HCT116 (cell line): ENCODE measurements around the gene RCC2. TPM values are rescaled to one million over a fixed set of nuclear protein-coding genes. Genes with fewer than 3 reads are reported as not detected.

Experiments
- ATAC-seq: fragments of 200-7000 bp; cut with Tn5 transposase; 2 replicates; pipeline ENCODE4 v1.9.1; 2020; ENCODE audit warnings: mild to moderate bottlenecking, moderate library complexity
- BruUV-seq: library from RNA; stranded (reverse); fragments of 400-500 nt; replicated peaks from 2 replicates; lab custom pipeline; 2021; lab: Mats Ljungman, UMichigan
- CTCF ChIA-PET: fragments of 300-600 bp; sonication (Branson Sonifier 250); formaldehyde crosslinking; loops from one replicate; lab custom pipeline; 2021; ENCODE audit warnings: antibody characterized with exemption; lab: Charles Lee
- POLR2A ChIA-PET: fragments of 300-600, 350-600 bp; sonication (Branson Sonifier 250); formaldehyde crosslinking; loops from one replicate; lab custom pipeline; 2021; ENCODE audit warnings: antibody characterized with exemption; lab: Charles Lee
- RAD21 ChIA-PET, 2 experiments: fragments of 300-600 bp; sonication (Branson Sonifier 250); formaldehyde crosslinking; loops; one replicate each; lab custom pipeline; 2023; ENCODE audit warnings: low total read pairs in 2 of 2; ENCODE audit not compliant: uncharacterized antibody in 2 of 2, unreplicated experiment in 2 of 2, low non-redundant PET in 1 of 2; lab: Charles Lee
- DNase-seq: peaks from one replicate; pipeline ENCODE4 v3.0.0-alpha.2; 2010; ENCODE audit warnings: low read depth, low spot score
- H2AFZ ChIP-seq: fragments of 200-600 bp; shearing (Covaris generic), sonication (generic); 2 replicates; pipeline ENCODE4 v1.6.1; 2017; ENCODE audit warnings: low read depth, mixed run types, mixed read lengths, antibody characterized with exemption, low read length; ENCODE audit not compliant: poor library complexity, severe bottlenecking
- H3K27ac ChIP-seq: 2 replicates; pipeline ENCODE4 v1.5.1; 2012; ENCODE audit warnings: low read depth, low read length
- H3K27me3 ChIP-seq: fragments of 200-600 bp; sonication (generic); 2 replicates; pipeline ENCODE4 v1.6.1; 2016; ENCODE audit warnings: mixed run types, low read length, mixed read lengths; ENCODE audit not compliant: insufficient read depth
- H3K36me3 ChIP-seq, 2 experiments: fragments of 200-500 bp in 1 of 2; fragments of 200-600 bp in 1 of 2; sonication (Bioruptor generic) in 1 of 2; sonication (generic) in 1 of 2; 2 replicates each; pipeline versions ENCODE4 v1.5.1 to v1.6.1; 2014 to 2016; ENCODE audit warnings: low read length in 2 of 2, inconsistent platforms in 1 of 2, mixed read lengths in 1 of 2, mixed run types in 1 of 2; ENCODE audit not compliant: insufficient read depth in 2 of 2, control insufficient read depth in 1 of 2
- H3K4me1 ChIP-seq, 2 experiments: fragments of 200-600 bp in 1 of 2; sonication (generic) in 1 of 2; 2 replicates each; pipeline versions ENCODE4 v1.5.1 to v1.6.1; 2012 to 2017; ENCODE audit warnings: low read length in 2 of 2, inconsistent platforms in 1 of 2, mild to moderate bottlenecking in 1 of 2, mixed read lengths in 1 of 2, mixed run types in 1 of 2, moderate library complexity in 1 of 2; ENCODE audit not compliant: insufficient read depth in 2 of 2, control insufficient read depth in 1 of 2
- H3K4me2 ChIP-seq: fragments of 200-600 bp; sonication (generic); 2 replicates; pipeline ENCODE4 v1.6.1; 2017; ENCODE audit warnings: mixed run types, low read length, mixed read lengths
- H3K4me3 ChIP-seq, 2 experiments: fragments of 200-600 bp in 1 of 2; sonication (generic) in 1 of 2; replicated peaks in 1 of 2; 2 replicates each; pipeline ENCODE4 v1.5.1; 2011 to 2016; ENCODE audit warnings: low read length in 2 of 2, control low read depth in 1 of 2, low read depth in 1 of 2, mild to moderate bottlenecking in 1 of 2, mixed read lengths in 1 of 2, mixed run types in 1 of 2
- H3K79me2 ChIP-seq: fragments of 200-600 bp; sonication (generic); 2 replicates; pipeline ENCODE4 v1.6.1; 2017; ENCODE audit warnings: mild to moderate bottlenecking, mixed run types, low read length, moderate library complexity, mixed read lengths; ENCODE audit not compliant: insufficient read depth
- H3K9ac ChIP-seq: fragments of 200-600 bp; sonication (generic); 2 replicates; pipeline ENCODE4 v1.6.1; 2016; ENCODE audit warnings: low read length, mixed read lengths
- H3K9me2 ChIP-seq: fragments of 200-600 bp; sonication (generic), shearing (Covaris generic); 2 replicates; pipeline ENCODE4 v1.6.1; 2017; ENCODE audit warnings: mixed run types, mild to moderate bottlenecking, moderate library complexity; ENCODE audit not compliant: insufficient read depth
- H3K9me3 ChIP-seq, 2 experiments: fragments of 200-500 bp in 1 of 2; fragments of 200-600 bp in 1 of 2; sonication (Bioruptor generic) in 1 of 2; sonication (generic) in 1 of 2; 2 replicates each; pipeline ENCODE4 v1.6.1; 2014 to 2017; ENCODE audit warnings: low read length in 2 of 2, mixed read lengths in 2 of 2, inconsistent platforms in 1 of 2, low read depth in 1 of 2, mild to moderate bottlenecking in 1 of 2, mixed run types in 1 of 2, moderate library complexity in 1 of 2; ENCODE audit not compliant: control insufficient read depth in 1 of 2, insufficient read depth in 1 of 2
- H4K20me1 ChIP-seq: fragments of 200-600 bp; sonication (generic), shearing (Covaris generic); 2 replicates; pipeline ENCODE4 v1.6.1; 2017; ENCODE audit warnings: mixed run types, mild to moderate bottlenecking, moderate library complexity; ENCODE audit not compliant: insufficient read depth
- CBX3 ChIP-seq: IDR thresholded peaks from 2 replicates; pipeline ENCODE4 v1.6.1; 2012; ENCODE audit warnings: low read depth
- CEBPB ChIP-seq: IDR thresholded peaks from 2 replicates; pipeline ENCODE4 v1.6.1; 2012; ENCODE audit warnings: low read depth
- EGR1 ChIP-seq: IDR thresholded peaks from 2 replicates; pipeline ENCODE4 v1.6.1; 2012; ENCODE audit warnings: low read depth
- ELF1 ChIP-seq: IDR thresholded peaks from 2 replicates; pipeline ENCODE4 v1.6.1; 2012; ENCODE audit warnings: low read depth, borderline replicate concordance
- EZH2 ChIP-seq: fragments of 200-600 bp; sonication (generic); IDR thresholded peaks from 2 replicates; pipeline ENCODE4 v1.6.1; 2017; ENCODE audit warnings: antibody characterized with exemption, mixed run types
- EZH2phosphoT487 ChIP-seq: fragments of 200-600 bp; IDR thresholded peaks from 2 replicates; pipeline ENCODE4 v1.6.1; 2018; ENCODE audit warnings: antibody characterized with exemption, borderline replicate concordance
- FOSL1 ChIP-seq: IDR thresholded peaks from 2 replicates; pipeline ENCODE4 v1.6.1; 2012; ENCODE audit warnings: low read depth
- POLR2AphosphoS5 ChIP-seq: IDR thresholded peaks from 2 replicates; pipeline ENCODE4 v1.6.1; 2011; ENCODE audit warnings: mild to moderate bottlenecking, low read depth, low read length, moderate library complexity
- RAD21 ChIP-seq: IDR thresholded peaks from 2 replicates; pipeline ENCODE4 v1.6.1; 2012; ENCODE audit warnings: low read depth, mild to moderate bottlenecking
- SIN3A ChIP-seq: IDR thresholded peaks from 2 replicates; pipeline ENCODE4 v1.6.1; 2012; ENCODE audit warnings: low read depth
- SP1 ChIP-seq: IDR thresholded peaks from 2 replicates; pipeline ENCODE4 v1.6.1; 2012; ENCODE audit warnings: low read depth
- SRF ChIP-seq: IDR thresholded peaks from 2 replicates; pipeline ENCODE4 v1.6.1; 2012; ENCODE audit warnings: low read depth
- ZFX ChIP-seq: fragments of 450-650 bp; IDR thresholded peaks from 2 replicates; pipeline ENCODE4 v1.6.1; 2017
- ZNF274 ChIP-seq: fragments of 200-500 bp; sonication (Bioruptor generic); IDR thresholded peaks from 2 replicates; pipeline ENCODE4 v1.6.1; 2014; ENCODE audit warnings: mild to moderate bottlenecking, low read depth, low read length, inconsistent platforms
- intact Hi-C: fragments of 100-400 bp; cut with micrococcal nuclease; formaldehyde crosslinking; loops from 2 replicates; pipeline ENCODE4 v1.10.0; 2022
- total RNA-seq: library from RNA; stranded (reverse); gene quantifications from one replicate; pipeline ENCODE4 v1.2.1, GENCODE V29; 2021; ENCODE audit not compliant: unreplicated experiment
- TF ChIP-seq, protein P1 (sequence below): IDR thresholded peaks from 2 replicates; pipeline ENCODE4 v1.6.1; 2012; ENCODE audit warnings: low read depth
- TF ChIP-seq, protein P2 (sequence below): IDR thresholded peaks from 2 replicates; pipeline ENCODE4 v1.6.1; 2011; ENCODE audit warnings: mild to moderate bottlenecking, low read length, moderate library complexity; ENCODE audit not compliant: insufficient replicate concordance; ENCODE audit errors: extremely low read depth
- TF ChIP-seq, protein P3 (sequence below): IDR thresholded peaks from 2 replicates; pipeline ENCODE4 v1.6.1; 2012
- TF ChIP-seq, protein P4 (sequence below): IDR thresholded peaks from 2 replicates; pipeline ENCODE4 v1.6.1; 2012
- TF ChIP-seq, protein P5 (sequence below), 3 experiments: fragments of 200-600 bp in 1 of 3; sonication (generic) in 1 of 3; IDR thresholded peaks in 2 of 3; conservative IDR thresholded peaks in 1 of 3; 2 replicates each; pipeline ENCODE4 v1.5.1; 2012 to 2017; ENCODE audit warnings: low read depth in 2 of 3, low read length in 2 of 3, antibody characterized with exemption in 1 of 3, borderline replicate concordance in 1 of 3, control low read depth in 1 of 3, mild to moderate bottlenecking in 1 of 3, mixed read lengths in 1 of 3, mixed run types in 1 of 3, moderate library complexity in 1 of 3; ENCODE audit not compliant: insufficient read depth in 1 of 3

RCC2 gene
- total RNA-seq, 1 experiment from 2014 or later: 178 TPM

DNA sequence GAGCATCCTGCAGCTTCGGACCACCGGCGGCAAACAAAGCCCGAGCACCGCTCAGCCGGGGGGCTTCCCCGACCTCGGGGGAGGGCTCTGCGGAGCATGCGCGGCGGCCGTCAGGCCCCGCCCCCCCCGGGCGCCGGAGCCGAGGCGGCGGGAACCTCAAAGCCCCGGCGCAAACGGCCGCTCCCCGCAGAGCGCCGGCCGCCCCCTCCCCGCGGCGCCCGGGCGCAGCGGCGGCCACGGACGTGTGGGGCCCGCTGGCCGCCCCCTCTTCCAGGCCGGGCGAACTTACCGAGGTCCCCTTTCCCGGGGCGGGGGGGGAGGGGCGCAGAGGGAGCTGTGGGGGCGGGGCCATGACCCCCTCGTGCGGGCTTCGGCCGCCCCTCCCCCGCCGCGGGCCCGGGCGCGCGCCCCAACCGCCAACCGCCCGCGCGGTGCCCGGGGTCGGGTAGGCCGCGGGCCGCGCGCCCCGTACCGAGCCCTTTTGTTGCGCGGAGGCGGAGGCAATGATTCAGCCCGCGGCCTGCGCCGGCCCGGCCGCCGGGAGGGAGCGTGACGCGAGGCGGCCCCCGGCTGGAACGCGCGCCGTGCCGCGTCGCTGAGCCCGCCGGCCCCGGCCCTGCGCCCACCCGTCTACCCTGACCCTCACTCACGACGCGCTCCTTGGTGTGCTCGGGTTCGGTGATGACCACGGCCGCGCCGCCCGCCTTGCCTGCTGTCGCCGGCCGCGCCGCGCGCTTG, 1.7 kb downstream of the RCC2 start:
- no TSS peak for BruUV-seq
- CTCF ChIA-PET: interaction anchor here (0.6 kb wide), 1 partner anchor 27 kb away, joined by 3 read pairs; no protein-coding TSS in a partner anchor
- no peak for TF ChIP-seq ZNF274
- TF ChIP-seq RAD21: no peak
- no peak for TF ChIP-seq EZH2
- TF ChIP-seq CBX3: no peak
- no peak; the same call in 1 of the 2 replicates for TF ChIP-seq SIN3A
- TF ChIP-seq, protein P1, sequence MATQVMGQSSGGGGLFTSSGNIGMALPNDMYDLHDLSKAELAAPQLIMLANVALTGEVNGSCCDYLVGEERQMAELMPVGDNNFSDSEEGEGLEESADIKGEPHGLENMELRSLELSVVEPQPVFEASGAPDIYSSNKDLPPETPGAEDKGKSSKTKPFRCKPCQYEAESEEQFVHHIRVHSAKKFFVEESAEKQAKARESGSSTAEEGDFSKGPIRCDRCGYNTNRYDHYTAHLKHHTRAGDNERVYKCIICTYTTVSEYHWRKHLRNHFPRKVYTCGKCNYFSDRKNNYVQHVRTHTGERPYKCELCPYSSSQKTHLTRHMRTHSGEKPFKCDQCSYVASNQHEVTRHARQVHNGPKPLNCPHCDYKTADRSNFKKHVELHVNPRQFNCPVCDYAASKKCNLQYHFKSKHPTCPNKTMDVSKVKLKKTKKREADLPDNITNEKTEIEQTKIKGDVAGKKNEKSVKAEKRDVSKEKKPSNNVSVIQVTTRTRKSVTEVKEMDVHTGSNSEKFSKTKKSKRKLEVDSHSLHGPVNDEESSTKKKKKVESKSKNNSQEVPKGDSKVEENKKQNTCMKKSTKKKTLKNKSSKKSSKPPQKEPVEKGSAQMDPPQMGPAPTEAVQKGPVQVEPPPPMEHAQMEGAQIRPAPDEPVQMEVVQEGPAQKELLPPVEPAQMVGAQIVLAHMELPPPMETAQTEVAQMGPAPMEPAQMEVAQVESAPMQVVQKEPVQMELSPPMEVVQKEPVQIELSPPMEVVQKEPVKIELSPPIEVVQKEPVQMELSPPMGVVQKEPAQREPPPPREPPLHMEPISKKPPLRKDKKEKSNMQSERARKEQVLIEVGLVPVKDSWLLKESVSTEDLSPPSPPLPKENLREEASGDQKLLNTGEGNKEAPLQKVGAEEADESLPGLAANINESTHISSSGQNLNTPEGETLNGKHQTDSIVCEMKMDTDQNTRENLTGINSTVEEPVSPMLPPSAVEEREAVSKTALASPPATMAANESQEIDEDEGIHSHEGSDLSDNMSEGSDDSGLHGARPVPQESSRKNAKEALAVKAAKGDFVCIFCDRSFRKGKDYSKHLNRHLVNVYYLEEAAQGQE: no peak
- TF ChIP-seq SRF: no peak
- TF ChIP-seq, protein P2, sequence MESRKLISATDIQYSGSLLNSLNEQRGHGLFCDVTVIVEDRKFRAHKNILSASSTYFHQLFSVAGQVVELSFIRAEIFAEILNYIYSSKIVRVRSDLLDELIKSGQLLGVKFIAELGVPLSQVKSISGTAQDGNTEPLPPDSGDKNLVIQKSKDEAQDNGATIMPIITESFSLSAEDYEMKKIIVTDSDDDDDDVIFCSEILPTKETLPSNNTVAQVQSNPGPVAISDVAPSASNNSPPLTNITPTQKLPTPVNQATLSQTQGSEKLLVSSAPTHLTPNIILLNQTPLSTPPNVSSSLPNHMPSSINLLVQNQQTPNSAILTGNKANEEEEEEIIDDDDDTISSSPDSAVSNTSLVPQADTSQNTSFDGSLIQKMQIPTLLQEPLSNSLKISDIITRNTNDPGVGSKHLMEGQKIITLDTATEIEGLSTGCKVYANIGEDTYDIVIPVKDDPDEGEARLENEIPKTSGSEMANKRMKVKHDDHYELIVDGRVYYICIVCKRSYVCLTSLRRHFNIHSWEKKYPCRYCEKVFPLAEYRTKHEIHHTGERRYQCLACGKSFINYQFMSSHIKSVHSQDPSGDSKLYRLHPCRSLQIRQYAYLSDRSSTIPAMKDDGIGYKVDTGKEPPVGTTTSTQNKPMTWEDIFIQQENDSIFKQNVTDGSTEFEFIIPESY: no peak
- TF ChIP-seq, protein P3, sequence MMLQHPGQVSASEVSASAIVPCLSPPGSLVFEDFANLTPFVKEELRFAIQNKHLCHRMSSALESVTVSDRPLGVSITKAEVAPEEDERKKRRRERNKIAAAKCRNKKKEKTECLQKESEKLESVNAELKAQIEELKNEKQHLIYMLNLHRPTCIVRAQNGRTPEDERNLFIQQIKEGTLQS: no peak
- TF ChIP-seq EZH2phosphoT487: no peak
- TF ChIP-seq SP1: no peak
- TF ChIP-seq EGR1: no peak; the same call in 1 of the 2 replicates
- peak; percentile 97 for TF ChIP-seq ZFX
- TF ChIP-seq, protein P4, sequence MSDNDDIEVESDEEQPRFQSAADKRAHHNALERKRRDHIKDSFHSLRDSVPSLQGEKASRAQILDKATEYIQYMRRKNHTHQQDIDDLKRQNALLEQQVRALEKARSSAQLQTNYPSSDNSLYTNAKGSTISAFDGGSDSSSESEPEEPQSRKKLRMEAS: no peak
- peak; percentile 67 for TF ChIP-seq POLR2AphosphoS5
- TF ChIP-seq ELF1: no peak
- TF ChIP-seq FOSL1: no peak
- TF ChIP-seq, protein P5, sequence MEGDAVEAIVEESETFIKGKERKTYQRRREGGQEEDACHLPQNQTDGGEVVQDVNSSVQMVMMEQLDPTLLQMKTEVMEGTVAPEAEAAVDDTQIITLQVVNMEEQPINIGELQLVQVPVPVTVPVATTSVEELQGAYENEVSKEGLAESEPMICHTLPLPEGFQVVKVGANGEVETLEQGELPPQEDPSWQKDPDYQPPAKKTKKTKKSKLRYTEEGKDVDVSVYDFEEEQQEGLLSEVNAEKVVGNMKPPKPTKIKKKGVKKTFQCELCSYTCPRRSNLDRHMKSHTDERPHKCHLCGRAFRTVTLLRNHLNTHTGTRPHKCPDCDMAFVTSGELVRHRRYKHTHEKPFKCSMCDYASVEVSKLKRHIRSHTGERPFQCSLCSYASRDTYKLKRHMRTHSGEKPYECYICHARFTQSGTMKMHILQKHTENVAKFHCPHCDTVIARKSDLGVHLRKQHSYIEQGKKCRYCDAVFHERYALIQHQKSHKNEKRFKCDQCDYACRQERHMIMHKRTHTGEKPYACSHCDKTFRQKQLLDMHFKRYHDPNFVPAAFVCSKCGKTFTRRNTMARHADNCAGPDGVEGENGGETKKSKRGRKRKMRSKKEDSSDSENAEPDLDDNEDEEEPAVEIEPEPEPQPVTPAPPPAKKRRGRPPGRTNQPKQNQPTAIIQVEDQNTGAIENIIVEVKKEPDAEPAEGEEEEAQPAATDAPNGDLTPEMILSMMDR (IDR thresholded peaks at IDR 0.05 in 2 of 3, conservative IDR thresholded peaks at IDR 0.05 in 1 of 3; ENCODE audit: borderline replicate concordance in 1 of 3, insufficient read depth in 1 of 3, low read depth in 2 of 3, low read length in 2 of 3): no peak
- TF ChIP-seq CEBPB: no peak

More for the DNA sequence above, 1.7 kb downstream of the RCC2 start:
- Histone ChIP-seq H3K36me3 (peaks cover 11 to 37% of the 10 kb centered on the region in 2 experiments; a peak in 3 of 4 replicates), H3K4me2 (peak overlapping the region; percentile 99), H4K20me1 (no peaks in the 10 kb centered on the region), H3K9me2 (no peaks in the 10 kb centered on the region), H2AFZ (no peak overlapping the region), H3K27ac (peak overlapping the region; percentile 98), H3K4me1 (peaks cover 33 to 44% of the 10 kb centered on the region in 2 experiments), H3K79me2 (peaks cover 59% of the 10 kb centered on the region), H3K9ac (peak overlapping the region; percentile 99), H3K9me3 (no peaks in the 10 kb centered on the region), H3K27me3 (no peaks in the 10 kb centered on the region), H3K4me3 (peak overlapping the region; percentile 94 to 98)
- ATAC-seq (peak; percentile 44), DNase-seq (no peak)
- intact Hi-C loops: no loop called here
- RAD21 ChIA-PET: no interaction called here
- POLR2A ChIA-PET: no interaction called here
